Stomach smooth muscle (tissue), 2 donors: ENCODE data around the gene ARRB2.

Experiments used
- H3K27ac ChIP-seq: one replicate; pipeline ENCODE4 v1.7.0; 2013; ENCODE audit warnings: mild to moderate bottlenecking, low read length, inconsistent platforms
- H3K27me3 ChIP-seq, 2 donors: one replicate each; pipeline ENCODE4 v1.7.0; 2013; ENCODE audit warnings: low read length in 2 of 2; ENCODE audit not compliant: insufficient read depth in 2 of 2, control insufficient read depth in 1 of 2
- H3K36me3 ChIP-seq, 2 donors: one replicate each; pipeline ENCODE4 v1.7.0; 2013; ENCODE audit warnings: low read length in 2 of 2; ENCODE audit not compliant: control insufficient read depth in 2 of 2, insufficient read depth in 2 of 2
- H3K4me1 ChIP-seq: one replicate; pipeline ENCODE4 v1.7.0; 2013; ENCODE audit warnings: low read length; ENCODE audit not compliant: control insufficient read depth, insufficient read depth
- H3K4me3 ChIP-seq, 2 donors: one replicate each; pipeline ENCODE4 v1.7.0; 2013; ENCODE audit warnings: low read length in 2 of 2
- H3K9ac ChIP-seq, 2 donors: one replicate each; pipeline ENCODE4 v1.7.0; 2013; ENCODE audit warnings: low read length in 2 of 2, mild to moderate bottlenecking in 1 of 2
- H3K9me3 ChIP-seq, 2 donors: one replicate each; pipeline ENCODE4 v1.7.0; 2013; ENCODE audit warnings: low read length in 2 of 2; ENCODE audit not compliant: control insufficient read depth in 2 of 2
- donor health status: healthy.
- donor health status: Pancreatic carcinoma.

The ARRB2 gene

GRCh38 chr17:4724650-4725049 lies 14.2 kb downstream of the ARRB2 start:
- Histone ChIP-seq H3K36me3 (peaks cover 0 to 4% of the 10 kb centered on the region in 2 donors), H3K9me3 (no peaks in the 10 kb centered on the region), H3K4me1 (no peaks in the 10 kb centered on the region), H3K27me3 (no peaks in the 10 kb centered on the region), H3K27ac (no peak overlapping the region), H3K4me3 (no peak overlapping the region), H3K9ac (no peak overlapping the region)

- H3K9me3 ChIP-seq: no peaks in the 10 kb centered on the region
- H3K4me3 ChIP-seq: no peak overlapping the region
- peaks cover 0 to under 1% of the 10 kb centered on the region in 2 donors for H3K36me3 ChIP-seq
- H3K4me1 ChIP-seq: peaks cover 3% of the 10 kb centered on the region
- no peak overlapping the region for H3K27ac ChIP-seq
- no peak overlapping the region for H3K9ac ChIP-seq
- H3K27me3 ChIP-seq: no peaks in the 10 kb centered on the region
Measured at GRCh38 chr17:4725646-4726310, 15.3 kb downstream of the ARRB2 start.

GRCh38 chr17:4728124-4728523 lies 17.7 kb downstream of the ARRB2 start:
- no peak overlapping the region for H3K9ac ChIP-seq
- H3K27ac ChIP-seq: no peak overlapping the region
- peaks cover 3 to 4% of the 10 kb centered on the region in 2 donors for H3K36me3 ChIP-seq
- H3K27me3 ChIP-seq: no peaks in the 10 kb centered on the region
- no peaks in the 10 kb centered on the region for H3K9me3 ChIP-seq
- peaks cover 10% of the 10 kb centered on the region for H3K4me1 ChIP-seq
- H3K4me3 ChIP-seq: no peak overlapping the region

- Histone ChIP-seq H3K36me3 (peaks cover 6 to 8% of the 10 kb centered on the region in 2 donors), H3K27ac (no peak overlapping the region), H3K4me3 (no peak overlapping the region), H3K9me3 (no peaks in the 10 kb centered on the region), H3K4me1 (peaks cover 12% of the 10 kb centered on the region), H3K27me3 (no peaks in the 10 kb centered on the region), H3K9ac (peak overlapping the region in 1 of 2 donors; percentile 27)
Measured at GRCh38 chr17:4733073-4733531, 22.7 kb downstream of the ARRB2 start.

GRCh38 chr17:4734857-4735475 lies 24.5 kb downstream of the ARRB2 start:
- H3K27me3 ChIP-seq: peaks cover 0 to 4% of the 10 kb centered on the region in 2 donors
- no peak overlapping the region for H3K4me3 ChIP-seq
- H3K36me3 ChIP-seq: peaks cover 6 to 8% of the 10 kb centered on the region in 2 donors
- H3K9ac ChIP-seq: no peak overlapping the region
- no peaks in the 10 kb centered on the region for H3K9me3 ChIP-seq
- H3K4me1 ChIP-seq: peaks cover 27% of the 10 kb centered on the region
- peak overlapping the region; percentile 11 for H3K27ac ChIP-seq

GRCh38 chr17:4735876-4736651 lies 25.6 kb downstream of the ARRB2 start:
- Histone ChIP-seq H3K9me3 (no peaks in the 10 kb centered on the region), H3K4me1 (peaks cover 25% of the 10 kb centered on the region), H3K36me3 (peaks cover 6 to 8% of the 10 kb centered on the region in 2 donors), H3K9ac (no peak overlapping the region), H3K27ac (no peak overlapping the region), H3K27me3 (peaks cover 0 to 4% of the 10 kb centered on the region in 2 donors), H3K4me3 (no peak overlapping the region)

- peaks cover 18% of the 10 kb centered on the region for H3K4me1 ChIP-seq
- peak overlapping the region; percentile 73 to 85 for H3K4me3 ChIP-seq
- no peaks in the 10 kb centered on the region for H3K9me3 ChIP-seq
- H3K27ac ChIP-seq: no peak overlapping the region
- H3K27me3 ChIP-seq: peaks cover under 1 to 8% of the 10 kb centered on the region in 2 donors
- peak overlapping the region; percentile 58 to 70 for H3K9ac ChIP-seq
- H3K36me3 ChIP-seq: peaks cover 0 to 2% of the 10 kb centered on the region in 2 donors
Measured at GRCh38 chr17:4738136-4739121, 28.0 kb downstream of the ARRB2 start.

GRCh38 chr17:4739122-4740024 lies 28.9 kb downstream of the ARRB2 start, which contains the start of the genes CXCL16 and ZMYND15:
CXCL16 (minus strand) TSS chr17:4739928; CDS start chr17:4739339, 589 bp downstream.
ZMYND15 (plus strand) TSS chr17:4739833; CDS start chr17:4740549, 716 bp downstream.
- H3K27ac ChIP-seq: no peak within 1 kb of the TSS
- H3K9ac ChIP-seq: peak within 1 kb of the TSS; percentile 58 to 70
- H3K4me3 ChIP-seq: peak within 1 kb of the TSS; percentile 73 to 85
- no peaks in the 10 kb centered on the region for H3K9me3 ChIP-seq
- peaks cover 9 to 16% of the 10 kb centered on the region in 2 donors for H3K27me3 ChIP-seq
- no peaks in the 10 kb centered on the region for H3K36me3 ChIP-seq
- H3K4me1 ChIP-seq: peaks cover 18% of the 10 kb centered on the region

- Histone ChIP-seq H3K9me3 (no peaks in the 10 kb centered on the region), H3K4me1 (peaks cover 18% of the 10 kb centered on the region), H3K27me3 (peaks cover 14 to 21% of the 10 kb centered on the region in 2 donors), H3K4me3 (peak overlapping the region; percentile 73 to 85), H3K36me3 (no peaks in the 10 kb centered on the region), H3K9ac (peak overlapping the region; percentile 42 to 70), H3K27ac (no peak overlapping the region)
Measured at GRCh38 chr17:4740025-4740351, 29.6 kb downstream of the ARRB2 start.
